SK-N-SH treated with all-trans-retinoic acid at 6 μM for 48 hours (cell line): ENCODE measurements around the gene ZWILCH.

Experiments used
- CREB5 ChIP-seq: fragments of 250-450 bp; sonication (Bioruptor Pico); IDR thresholded peaks from 2 replicates; pipeline ENCODE4 v1.5.1; 2020; ENCODE audit warnings: low read depth, mild to moderate bottlenecking, moderate library complexity
- GLIS3 ChIP-seq: fragments of 250-450 bp; sonication (Bioruptor Pico); IDR thresholded peaks from 2 replicates; pipeline ENCODE4 v1.5.0; 2020; ENCODE audit warnings: mild to moderate bottlenecking, moderate library complexity
- POU6F1 ChIP-seq: fragments of 250-450 bp; sonication (Bioruptor Pico); IDR thresholded peaks from 2 replicates; pipeline ENCODE4 v1.8.0; 2021; ENCODE audit warnings: low read depth, mild to moderate bottlenecking, moderate library complexity, borderline replicate concordance
- PPARA ChIP-seq: fragments of 250-450 bp; sonication (Bioruptor Pico); IDR thresholded peaks from 2 replicates; pipeline ENCODE4 v1.5.0; 2020; ENCODE audit warnings: mild to moderate bottlenecking, borderline replicate concordance
- TOX ChIP-seq: fragments of 250-450 bp; sonication (Bioruptor Pico); IDR thresholded peaks from 2 replicates; pipeline ENCODE4 v1.8.0; 2021; ENCODE audit warnings: mild to moderate bottlenecking, moderate library complexity, borderline replicate concordance
- TSHZ2 ChIP-seq: fragments of 250-450 bp; sonication (Bioruptor Pico); IDR thresholded peaks from 2 replicates; pipeline ENCODE4 v1.5.0; 2020; ENCODE audit warnings: mild to moderate bottlenecking, moderate library complexity
- ZFP30 ChIP-seq: fragments of 450-650 bp; formaldehyde crosslinking; IDR thresholded peaks from 2 replicates; pipeline ENCODE4 v1.5.0; 2022; ENCODE audit warnings: mild to moderate bottlenecking, moderate library complexity
- ZNF565 ChIP-seq: fragments of 450-650 bp; formaldehyde crosslinking; conservative IDR thresholded peaks from 2 replicates; pipeline ENCODE4 v1.5.0; 2020; ENCODE audit warnings: low read depth, mild to moderate bottlenecking, moderate library complexity

GRCh38 chr15:66591322-66591862 lies 86.3 kb downstream of the ZWILCH start:
- TF ChIP-seq TOX (CRISPR knock-in tag) (no peak), ZFP30 (no peak), TSHZ2 (CRISPR knock-in tag) (no peak), GLIS3 (CRISPR knock-in tag) (no peak), ZNF565 (CRISPR knock-in tag) (no peak), CREB5 (CRISPR knock-in tag) (no peak), PPARA (CRISPR knock-in tag) (no peak), POU6F1 (CRISPR knock-in tag) (no peak)
